Astrocyte of the cerebellum (primary cell): ENCODE results near the gene C4orf33.
"Not testable (repeated sequence)": the region's sequence is repeated elsewhere in the genome, so short reads cannot be mapped to it uniquely, and the experiment has no call there.

Source experiments
- DNase-seq: peaks from one replicate; pipeline ENCODE4 v3.0.0-alpha.2; 2011; ENCODE audit warnings: low read depth
- H3K4me3 ChIP-seq: 2 replicates; pipeline ENCODE4 v1.5.1; 2011; ENCODE audit warnings: mild to moderate bottlenecking, low read depth, low read length, moderate library complexity
- in situ Hi-C: cut with HindIII; loops from 2 replicates; pipeline ENCODE4 v1.10.0; 2017; ENCODE audit warnings: low sequenced_read_pairs
- TF ChIP-seq, protein P1 (sequence below): IDR thresholded peaks from 2 replicates; pipeline ENCODE4 v1.5.1; 2012; ENCODE audit warnings: low read length, low read depth, moderate library complexity, mild to moderate bottlenecking; ENCODE audit errors: missing control alignments

C4orf33 gene, protein sequence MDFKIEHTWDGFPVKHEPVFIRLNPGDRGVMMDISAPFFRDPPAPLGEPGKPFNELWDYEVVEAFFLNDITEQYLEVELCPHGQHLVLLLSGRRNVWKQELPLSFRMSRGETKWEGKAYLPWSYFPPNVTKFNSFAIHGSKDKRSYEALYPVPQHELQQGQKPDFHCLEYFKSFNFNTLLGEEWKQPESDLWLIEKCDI

DNA sequence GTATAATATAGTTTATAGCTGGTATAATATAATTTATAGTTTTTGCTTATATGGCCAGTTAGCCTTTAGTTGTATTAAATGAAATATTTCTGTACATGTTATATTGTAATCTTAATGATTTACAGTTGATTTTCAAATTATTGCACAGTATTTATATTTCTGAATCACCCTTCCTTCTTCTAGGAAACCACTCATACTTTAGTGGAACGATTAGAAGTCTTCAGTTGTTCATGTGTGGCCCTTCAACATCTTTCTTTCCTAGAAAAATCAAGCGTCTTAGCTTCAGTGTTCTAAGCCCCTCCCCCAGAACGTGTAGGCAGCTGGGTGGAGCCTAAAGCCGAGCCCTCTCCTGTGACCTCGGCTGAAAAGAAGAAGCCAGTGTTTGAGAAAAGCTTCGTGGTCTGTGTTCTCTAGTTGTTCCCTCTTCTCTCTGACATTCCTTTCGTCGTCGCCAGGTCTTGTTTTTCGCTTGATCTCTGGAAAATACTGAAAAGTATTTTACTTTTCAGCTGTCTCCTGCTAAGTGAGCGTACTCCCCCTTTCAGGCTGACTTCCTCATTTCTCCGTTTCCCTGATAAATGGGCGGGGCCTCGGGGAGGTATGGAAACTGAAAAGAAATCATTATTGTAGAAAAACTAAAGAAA is at the start of gene C4orf33:
TSS of gene C4orf33 (plus strand) at position 342 of the 644 bp plus-strand sequence. CDS start 6,459 bp downstream, outside the sequence.
- TF ChIP-seq, protein P1, sequence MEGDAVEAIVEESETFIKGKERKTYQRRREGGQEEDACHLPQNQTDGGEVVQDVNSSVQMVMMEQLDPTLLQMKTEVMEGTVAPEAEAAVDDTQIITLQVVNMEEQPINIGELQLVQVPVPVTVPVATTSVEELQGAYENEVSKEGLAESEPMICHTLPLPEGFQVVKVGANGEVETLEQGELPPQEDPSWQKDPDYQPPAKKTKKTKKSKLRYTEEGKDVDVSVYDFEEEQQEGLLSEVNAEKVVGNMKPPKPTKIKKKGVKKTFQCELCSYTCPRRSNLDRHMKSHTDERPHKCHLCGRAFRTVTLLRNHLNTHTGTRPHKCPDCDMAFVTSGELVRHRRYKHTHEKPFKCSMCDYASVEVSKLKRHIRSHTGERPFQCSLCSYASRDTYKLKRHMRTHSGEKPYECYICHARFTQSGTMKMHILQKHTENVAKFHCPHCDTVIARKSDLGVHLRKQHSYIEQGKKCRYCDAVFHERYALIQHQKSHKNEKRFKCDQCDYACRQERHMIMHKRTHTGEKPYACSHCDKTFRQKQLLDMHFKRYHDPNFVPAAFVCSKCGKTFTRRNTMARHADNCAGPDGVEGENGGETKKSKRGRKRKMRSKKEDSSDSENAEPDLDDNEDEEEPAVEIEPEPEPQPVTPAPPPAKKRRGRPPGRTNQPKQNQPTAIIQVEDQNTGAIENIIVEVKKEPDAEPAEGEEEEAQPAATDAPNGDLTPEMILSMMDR, result no peak
- in situ Hi-C loops, result no loop called here
- H3K4me3 ChIP-seq, result peak within 1 kb of the TSS; percentile 54
- DNase-seq, result peak; percentile 34

DNA sequence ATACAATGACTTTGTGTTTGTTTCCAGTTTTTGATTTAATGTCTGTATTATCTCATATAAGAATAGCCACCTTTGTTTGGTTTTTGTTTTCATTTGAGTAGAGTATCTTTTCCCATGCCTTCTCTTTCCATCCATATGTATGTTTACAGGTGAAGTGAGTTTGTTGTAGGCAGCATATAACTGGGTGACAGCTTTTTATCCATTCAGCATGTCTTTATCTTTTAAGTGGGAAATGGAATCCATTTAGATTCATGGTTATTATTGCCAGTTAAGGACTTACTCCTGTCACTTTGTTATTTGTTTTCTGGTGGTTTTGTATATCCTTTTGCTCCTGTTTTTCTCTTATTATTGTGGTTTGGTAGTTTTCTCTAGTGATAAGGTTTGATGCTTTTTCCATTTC is 36.9 kb upstream of the C4orf33 start:
- no peak for DNase-seq
- TF ChIP-seq, protein P1, result no peak
- no peak overlapping the region for H3K4me3 ChIP-seq
- in situ Hi-C loops, result no loop called here

DNA sequence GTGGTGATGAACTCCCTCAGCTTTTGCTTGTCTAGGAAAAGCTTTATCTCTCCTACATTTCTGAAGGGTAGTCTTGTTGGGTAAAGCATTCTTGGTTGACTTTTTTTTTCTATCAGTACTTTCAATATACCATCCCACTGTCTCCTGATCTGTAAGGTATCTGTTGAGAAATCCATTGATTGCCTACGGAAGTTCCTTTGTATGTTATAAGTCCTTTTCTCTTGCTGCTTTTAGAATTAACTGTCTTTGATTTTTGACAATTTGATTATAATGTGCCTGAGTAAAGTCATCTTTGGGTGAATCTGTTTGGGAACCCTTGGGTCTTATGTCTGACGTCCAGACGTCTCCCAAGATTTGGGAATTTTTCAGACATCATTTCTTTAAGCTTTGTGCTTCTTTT is 33.4 kb upstream of the C4orf33 start:
- no peak for DNase-seq
- TF ChIP-seq, protein P1, result no peak
- H3K4me3 ChIP-seq, result no peak overlapping the region
- in situ Hi-C loops, result no loop called here

DNA sequence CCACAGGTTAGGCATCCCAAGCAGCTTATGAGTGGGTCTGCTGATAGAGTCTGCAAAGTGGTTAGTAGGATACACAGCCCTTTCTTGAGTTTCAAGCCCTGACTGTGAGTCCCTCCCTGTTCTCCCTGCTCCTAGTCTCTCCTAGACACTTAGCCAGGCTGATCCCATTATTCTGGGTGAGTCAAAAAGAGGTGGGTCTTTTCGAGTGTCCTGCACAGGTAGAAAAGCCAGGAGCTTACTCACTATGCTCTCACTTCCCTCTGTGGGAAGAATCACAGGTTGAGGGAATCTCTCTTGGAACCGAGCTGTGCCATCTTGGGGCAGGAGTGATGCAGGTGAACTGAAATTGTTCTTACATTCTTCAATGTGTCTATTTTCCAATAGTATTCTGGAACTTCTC is 32.3 kb upstream of the C4orf33 start:
- in situ Hi-C loops, result no loop called here
- H3K4me3 ChIP-seq, result no peak overlapping the region
- DNase-seq, result no peak
- TF ChIP-seq, protein P1, result no peak

DNA sequence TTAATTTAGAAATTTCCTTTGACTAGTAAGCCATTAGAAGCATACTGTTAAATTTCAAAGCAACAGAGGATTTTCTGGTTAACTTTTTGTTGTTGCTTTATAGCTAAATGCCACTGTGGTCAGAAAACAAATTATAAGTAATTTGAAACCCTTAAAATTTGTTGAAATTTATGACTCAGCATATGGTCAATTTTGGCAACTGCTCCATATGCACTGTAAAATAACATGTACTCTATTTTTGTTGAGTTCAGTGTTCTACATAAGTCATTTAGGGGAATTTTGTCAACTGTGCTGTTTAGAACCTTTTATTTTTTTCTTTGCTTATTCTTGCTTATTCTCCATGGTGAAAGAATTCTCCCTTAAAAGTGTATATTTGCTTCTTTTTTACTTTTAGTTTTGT is 31.2 kb upstream of the C4orf33 start:
- in situ Hi-C loops, result no loop called here

DNA sequence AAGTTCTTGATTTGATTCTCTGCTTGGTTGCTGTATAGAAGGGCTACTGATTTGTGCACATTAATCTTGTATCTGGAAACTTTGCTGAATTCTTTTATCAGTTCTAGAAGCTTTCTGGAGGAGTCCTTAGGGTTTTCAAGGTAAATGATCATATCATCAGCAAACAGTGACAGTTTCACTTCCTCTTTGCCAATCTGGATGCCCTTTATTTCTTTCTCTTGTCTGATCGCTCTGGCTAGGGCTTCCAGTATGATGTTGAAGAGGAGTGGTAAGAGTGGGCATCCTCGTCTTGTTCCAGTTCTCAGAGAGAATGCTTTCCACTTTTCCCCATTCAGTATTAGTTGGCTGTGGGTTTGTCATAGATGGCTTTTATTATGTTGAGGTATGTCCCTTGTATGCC is 26.4 kb upstream of the C4orf33 start:
- DNase-seq, in situ Hi-C loops: not testable (repeated sequence)

More for the DNA sequence above, 31.2 kb upstream of the C4orf33 start:
- TF ChIP-seq, protein P1, result no peak
- peak; percentile 83 for DNase-seq
- H3K4me3 ChIP-seq, result no peak overlapping the region

DNA sequence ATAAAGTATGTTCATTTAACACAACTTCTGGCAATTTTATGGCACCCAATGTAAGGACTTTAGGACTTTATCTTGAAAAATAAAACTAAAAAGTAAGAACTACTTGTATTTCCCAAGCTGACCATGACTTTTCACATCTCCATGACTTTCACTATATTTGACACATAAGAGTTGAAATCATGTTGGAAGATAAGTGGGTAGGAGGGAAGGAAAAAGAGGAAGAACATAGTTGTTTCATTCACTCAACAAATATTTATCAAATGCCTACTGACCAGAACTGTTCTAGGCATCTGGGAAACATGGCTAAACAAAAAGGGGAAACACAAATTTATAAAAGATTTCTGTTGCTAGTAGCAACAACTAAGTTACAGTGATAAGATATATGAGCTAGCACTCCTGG is 18.6 kb upstream of the C4orf33 start:
- in situ Hi-C loops, result no loop called here

More for the DNA sequence above, 26.4 kb upstream of the C4orf33 start:
- H3K4me3 ChIP-seq, result not testable (repeated sequence)

More for the DNA sequence above, 18.6 kb upstream of the C4orf33 start:
- TF ChIP-seq, protein P1, result no peak
- H3K4me3 ChIP-seq, result no peak overlapping the region
- DNase-seq, result no peak
